ENCODE data around the gene MAP3K7. TPM values are rescaled to one million over a fixed set of nuclear protein-coding genes. Genes with fewer than 3 reads are reported as not detected.

The MAP3K7 gene
- total and polyA plus RNA-seq, 10 donors: 15.6 to 56.9 (median 39.8) TPM

DNA sequence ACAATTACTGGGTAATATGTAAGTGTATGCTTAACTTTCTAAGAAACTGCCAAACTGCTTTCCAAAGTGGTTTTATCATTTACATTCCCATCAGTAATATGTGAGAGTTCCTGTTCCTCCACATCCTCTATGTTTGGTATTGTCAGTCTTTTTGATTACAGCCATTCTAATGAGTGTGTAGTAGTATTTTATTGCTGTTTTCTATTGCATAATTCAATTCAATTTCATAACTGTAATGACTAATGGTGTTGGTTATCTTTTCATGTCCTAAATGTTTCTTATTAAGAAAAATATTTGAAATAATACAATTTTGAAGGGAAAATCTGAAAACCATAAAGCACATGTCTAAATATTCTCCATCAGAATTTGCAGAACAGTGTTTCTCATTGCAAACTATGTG is 119.3 kb downstream of the MAP3K7 start:
- H3K4me3 ChIP-seq: no peak overlapping the region
- H3K27me3 ChIP-seq (replicated peaks in 1 of 7): no peaks in the 10 kb centered on the region
- no peak for DNase-seq
- no peaks in the 10 kb centered on the region for H3K9me3 ChIP-seq
- no peak overlapping the region for H3K27ac ChIP-seq
- no peaks in the 10 kb centered on the region for H3K36me3 ChIP-seq
- TF ChIP-seq POLR2AphosphoS5 (IDR thresholded peaks at IDR 0.05): no peak
- TF ChIP-seq, protein P1, sequence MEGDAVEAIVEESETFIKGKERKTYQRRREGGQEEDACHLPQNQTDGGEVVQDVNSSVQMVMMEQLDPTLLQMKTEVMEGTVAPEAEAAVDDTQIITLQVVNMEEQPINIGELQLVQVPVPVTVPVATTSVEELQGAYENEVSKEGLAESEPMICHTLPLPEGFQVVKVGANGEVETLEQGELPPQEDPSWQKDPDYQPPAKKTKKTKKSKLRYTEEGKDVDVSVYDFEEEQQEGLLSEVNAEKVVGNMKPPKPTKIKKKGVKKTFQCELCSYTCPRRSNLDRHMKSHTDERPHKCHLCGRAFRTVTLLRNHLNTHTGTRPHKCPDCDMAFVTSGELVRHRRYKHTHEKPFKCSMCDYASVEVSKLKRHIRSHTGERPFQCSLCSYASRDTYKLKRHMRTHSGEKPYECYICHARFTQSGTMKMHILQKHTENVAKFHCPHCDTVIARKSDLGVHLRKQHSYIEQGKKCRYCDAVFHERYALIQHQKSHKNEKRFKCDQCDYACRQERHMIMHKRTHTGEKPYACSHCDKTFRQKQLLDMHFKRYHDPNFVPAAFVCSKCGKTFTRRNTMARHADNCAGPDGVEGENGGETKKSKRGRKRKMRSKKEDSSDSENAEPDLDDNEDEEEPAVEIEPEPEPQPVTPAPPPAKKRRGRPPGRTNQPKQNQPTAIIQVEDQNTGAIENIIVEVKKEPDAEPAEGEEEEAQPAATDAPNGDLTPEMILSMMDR (IDR thresholded peaks at IDR 0.05 in 8 of 11, conservative IDR thresholded peaks at IDR 0.05 in 3 of 11): no peak
- no peak for TF ChIP-seq POLR2A (IDR thresholded peaks at IDR 0.05)
- intact Hi-C loops (cut with DNase I; ENCODE audit: low total_unique reads): no loop called here
- peaks cover 0 to 15% (median 3%) of the 10 kb centered on the region in 6 donors for H3K4me1 ChIP-seq

- DNase-seq: no peak
- WGBS, 5 donors: 72 to 83% (median 80%) methylated on average over 8 of the region's 8 CpGs
- H3K4me1 ChIP-seq: peaks cover 0 to 10% (median 3%) of the 10 kb centered on the region in 6 donors
Measured at GRCh38 chr6:90466154-90466940, 120.5 kb downstream of the MAP3K7 start.

DNA sequence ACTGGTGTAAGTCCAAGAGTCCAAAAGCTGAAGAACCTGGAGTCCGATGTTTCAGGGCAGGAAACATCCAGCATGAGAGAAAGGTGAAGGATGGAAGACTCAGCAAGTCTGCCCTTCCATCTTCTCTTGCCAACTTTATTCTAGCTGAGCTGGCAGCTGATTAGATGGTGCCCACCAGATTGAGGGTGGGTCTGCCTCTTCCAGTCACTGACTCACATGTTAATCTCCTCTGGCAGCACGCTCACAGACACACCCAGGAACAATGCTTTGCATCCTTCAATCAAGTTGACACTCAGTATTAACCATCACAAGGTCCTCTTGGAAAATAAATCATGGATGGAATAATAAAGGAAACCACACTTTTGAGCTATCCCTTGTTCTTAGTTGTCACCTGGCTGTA is 121.2 kb downstream of the MAP3K7 start:
- Histone ChIP-seq H3K9me3 (no peaks in the 10 kb centered on the region), H3K4me3 (no peak overlapping the region), H3K4me1 (peaks cover 0 to 10% (median 3%) of the 10 kb centered on the region in 6 donors), H3K36me3 (no peaks in the 10 kb centered on the region), H3K27ac (no peak overlapping the region), H3K27me3 (replicated peaks in 1 of 7) (no peaks in the 10 kb centered on the region)
- DNase-seq: no peak
- 81 to 92% (median 90%) methylated on average over 2 of the region's 2 CpGs for WGBS, 5 donors
- no peak for TF ChIP-seq POLR2AphosphoS5 (IDR thresholded peaks at IDR 0.05)
- no peak for TF ChIP-seq POLR2A (IDR thresholded peaks at IDR 0.05)
- TF ChIP-seq, protein P1 (IDR thresholded peaks at IDR 0.05 in 8 of 11, conservative IDR thresholded peaks at IDR 0.05 in 3 of 11): no peak
- intact Hi-C loops (cut with DNase I; ENCODE audit: low total_unique reads): no loop called here

More at GRCh38 chr6:90466154-90466940, 120.5 kb downstream of the MAP3K7 start:
- no peak for TF ChIP-seq POLR2A (IDR thresholded peaks at IDR 0.05)
- no peak for TF ChIP-seq POLR2AphosphoS5 (IDR thresholded peaks at IDR 0.05)
- TF ChIP-seq, protein P1 (IDR thresholded peaks at IDR 0.05 in 8 of 11, conservative IDR thresholded peaks at IDR 0.05 in 3 of 11): no peak
- intact Hi-C loops (cut with DNase I; ENCODE audit: low total_unique reads): no loop called here
- Histone ChIP-seq H3K4me3 (no peak overlapping the region), H3K36me3 (no peaks in the 10 kb centered on the region), H3K27ac (no peak overlapping the region), H3K27me3 (replicated peaks in 1 of 7) (no peaks in the 10 kb centered on the region), H3K9me3 (no peaks in the 10 kb centered on the region)

DNA sequence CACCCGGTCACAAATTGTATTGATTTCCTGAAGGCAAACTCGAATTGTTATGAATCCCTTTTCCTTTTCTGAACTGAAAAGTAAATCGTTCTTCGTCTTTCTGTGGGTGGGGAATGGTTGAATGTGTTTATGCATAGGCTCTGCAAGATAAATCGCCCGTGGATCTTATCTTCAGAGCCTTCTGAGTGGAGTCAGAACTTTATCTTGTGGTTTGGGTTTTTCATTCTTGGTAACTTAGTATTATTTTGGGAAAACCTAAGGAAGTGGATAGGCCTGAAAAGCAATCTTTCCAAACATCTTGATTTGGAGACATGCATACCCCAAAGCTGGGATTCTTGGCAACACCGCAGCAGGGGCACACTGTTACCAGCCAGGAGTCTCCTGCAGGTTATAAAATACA is 122.4 kb downstream of the MAP3K7 start:
- TF ChIP-seq, protein P1 (IDR thresholded peaks at IDR 0.05 in 8 of 11, conservative IDR thresholded peaks at IDR 0.05 in 3 of 11): no peak
- TF ChIP-seq POLR2AphosphoS5 (IDR thresholded peaks at IDR 0.05) (no peak), POLR2A (IDR thresholded peaks at IDR 0.05) (no peak)

More for the DNA sequence above, 122.4 kb downstream of the MAP3K7 start:
- no peak for DNase-seq
- Histone ChIP-seq H3K27me3 (replicated peaks in 1 of 7) (no peaks in the 10 kb centered on the region), H3K36me3 (no peaks in the 10 kb centered on the region), H3K4me3 (no peak overlapping the region), H3K27ac (no peak overlapping the region), H3K9me3 (no peaks in the 10 kb centered on the region), H3K4me1 (peaks cover 0 to 10% (median 3%) of the 10 kb centered on the region in 6 donors)
- intact Hi-C loops (cut with DNase I; ENCODE audit: low total_unique reads): no loop called here
- WGBS, 5 donors: 82 to 90% (median 89%) methylated on average over 7 of the region's 7 CpGs
